Endothelial cell of umbilical vein (primary cell): ENCODE measurements around the gene SH3RF3. TPM values are rescaled to one million over a fixed set of nuclear protein-coding genes. Genes with fewer than 3 reads are reported as not detected.

Experiments
- BruUV-seq: library from RNA; stranded (reverse); fragments of 400-500 nt; replicated peaks from 2 replicates; lab custom pipeline; 2021; lab: Mats Ljungman, UMichigan
- CTCF ChIA-PET: fragments of 300-600, 350-600 bp; sonication (Branson Sonifier 250); formaldehyde crosslinking; loops from one replicate; lab custom pipeline; 2021; ENCODE audit warnings: antibody characterized with exemption, inconsistent platforms; lab: Charles Lee
- POLR2A ChIA-PET: fragments of 300-600, 350-600 bp; sonication (Branson Sonifier 250); formaldehyde crosslinking; loops from one replicate; lab custom pipeline; 2021; ENCODE audit warnings: antibody characterized with exemption, inconsistent platforms; lab: Charles Lee
- DNase-seq: peaks from one replicate; pipeline ENCODE4 v3.0.0-alpha.2; 2011; ENCODE audit warnings: low read depth, low spot score
- FAIRE-seq: peaks from 2 replicates; lab custom pipeline; 2011; peaks lifted over from hg19 to GRCh38; lab: Jason Lieb, UNC
- H2AFZ ChIP-seq: 2 replicates; pipeline ENCODE4 v1.6.0; 2012; ENCODE audit warnings: low read depth, low read length, control low read depth, inconsistent platforms
- H3K27ac ChIP-seq: 2 replicates; pipeline ENCODE4 v1.5.1; 2011; ENCODE audit warnings: low read depth, mild to moderate bottlenecking, control low read depth, low read length, moderate library complexity; ENCODE audit not compliant: insufficient read depth
- H3K27me3 ChIP-seq, 2 experiments: 2 replicates each; pipeline versions ENCODE4 v1.6.0 to v1.6.1; 2011; ENCODE audit warnings: low read length in 2 of 2, mixed read lengths in 1 of 2; ENCODE audit not compliant: control insufficient read depth in 2 of 2, insufficient read depth in 2 of 2
- H3K36me3 ChIP-seq, 2 experiments: 2 replicates in 1 of 2; 3 replicates in 1 of 2; pipeline ENCODE4 v1.5.1; 2011; ENCODE audit warnings: low read length in 2 of 2, mild to moderate bottlenecking in 1 of 2, moderate library complexity in 1 of 2; ENCODE audit not compliant: control insufficient read depth in 2 of 2, insufficient read depth in 2 of 2; ENCODE audit errors: extremely low read depth in 1 of 2
- H3K4me1 ChIP-seq: 3 replicates; pipeline ENCODE4 v1.5.1; 2011; ENCODE audit warnings: mild to moderate bottlenecking, low read length; ENCODE audit not compliant: control insufficient read depth, insufficient read depth; ENCODE audit errors: extremely low read depth
- H3K4me2 ChIP-seq: 2 replicates; pipeline ENCODE4 v1.6.1; 2011; ENCODE audit warnings: low read length, control low read depth, mixed read lengths; ENCODE audit not compliant: insufficient read depth
- H3K4me3 ChIP-seq, 3 experiments: fragments of 200-600 bp in 1 of 3; sonication (generic), shearing (Covaris generic) in 1 of 3; replicated peaks in 1 of 3; 2 replicates each; pipeline ENCODE4 v1.5.1; 2011 to 2016; ENCODE audit warnings: control low read depth in 3 of 3, low read length in 3 of 3, mild to moderate bottlenecking in 2 of 3, inconsistent platforms in 1 of 3, low read depth in 1 of 3, moderate library complexity in 1 of 3; ENCODE audit not compliant: insufficient read depth in 1 of 3
- H3K79me2 ChIP-seq: 2 replicates; pipeline ENCODE4 v1.6.0; 2012; ENCODE audit warnings: low read length, inconsistent platforms; ENCODE audit not compliant: control insufficient read depth, insufficient read depth
- H3K9ac ChIP-seq: replicated peaks from 2 replicates; pipeline ENCODE3; 2011; ENCODE audit warnings: low read length, control low read depth; ENCODE audit not compliant: insufficient read depth; ENCODE audit errors: extremely low read depth
- H3K9me1 ChIP-seq: replicated peaks from 3 replicates; pipeline ENCODE4 v1.6.0; 2011; ENCODE audit warnings: mild to moderate bottlenecking, low read length; ENCODE audit not compliant: control insufficient read depth, insufficient read depth; ENCODE audit errors: extremely low read depth
- H3K9me3 ChIP-seq: replicated peaks from 2 replicates; pipeline ENCODE4 v1.5.1; 2012; ENCODE audit warnings: low read length, inconsistent platforms; ENCODE audit not compliant: control insufficient read depth, insufficient read depth
- H4K20me1 ChIP-seq: replicated peaks from 2 replicates; pipeline ENCODE3; 2011; ENCODE audit warnings: mild to moderate bottlenecking, low read length; ENCODE audit not compliant: control insufficient read depth, insufficient read depth; ENCODE audit errors: extremely low read depth
- CTCF ChIP-seq, 2 donors: IDR thresholded peaks; 1 replicate in 1 of 2; 2 replicates in 1 of 2; pipeline ENCODE4 v1.5.1; 2011; ENCODE audit warnings: low read length in 2 of 2, mild to moderate bottlenecking in 2 of 2, moderate library complexity in 2 of 2, control low read depth in 1 of 2, inconsistent platforms in 1 of 2, low read depth in 1 of 2; ENCODE audit not compliant: insufficient read depth in 1 of 2; ENCODE audit errors: extremely low read depth in 1 of 2
- EZH2 ChIP-seq: IDR thresholded peaks from 2 replicates; pipeline ENCODE4 v1.6.1; 2012; ENCODE audit warnings: borderline replicate concordance, low read depth, mild to moderate bottlenecking, moderate library complexity, low read length, inconsistent platforms; ENCODE audit not compliant: severe bottlenecking
- FOS ChIP-seq: IDR thresholded peaks from 2 replicates; pipeline ENCODE4 v1.6.1; 2011; ENCODE audit warnings: mild to moderate bottlenecking, low read length, moderate library complexity, borderline replicate concordance; ENCODE audit not compliant: insufficient read depth
- GATA2 ChIP-seq: IDR thresholded peaks from 2 replicates; pipeline ENCODE4 v1.7.0; 2011; ENCODE audit warnings: low read depth, mild to moderate bottlenecking, moderate library complexity, mixed read lengths, low read length; ENCODE audit not compliant: insufficient read length, insufficient read depth
- JUN ChIP-seq: IDR thresholded peaks from 2 replicates; pipeline ENCODE4 v1.6.1; 2011; ENCODE audit warnings: borderline replicate concordance, low read depth; ENCODE audit not compliant: insufficient read length, insufficient read depth
- MAX ChIP-seq: IDR thresholded peaks from 2 replicates; pipeline ENCODE4 v1.6.1; 2011; ENCODE audit not compliant: insufficient read depth, insufficient read length
- MYC ChIP-seq: IDR thresholded peaks from one replicate; pipeline ENCODE4 v1.6.1; 2011; ENCODE audit warnings: mild to moderate bottlenecking, low read depth, low read length
- POLR2A ChIP-seq: IDR thresholded peaks from 2 replicates; pipeline ENCODE4 v1.6.1; 2012; ENCODE audit warnings: low read depth, mild to moderate bottlenecking, control low read depth, low read length
- POLR2AphosphoS5 ChIP-seq: IDR thresholded peaks from 2 replicates; pipeline ENCODE4 v1.6.1; 2012; ENCODE audit warnings: low read depth, mild to moderate bottlenecking, control low read depth, low read length, moderate library complexity; ENCODE audit not compliant: insufficient read depth
- dilution Hi-C: fragments of 300-500 bp; cut with MboI; formaldehyde crosslinking; loops from one replicate; pipeline ENCODE4 v1.15.0; 2019; ENCODE audit warnings: low sequenced_read_pairs; ENCODE audit not compliant: extremely low pct_ligation_motif_present
- intact Hi-C: fragments of 100-400 bp; cut with micrococcal nuclease; formaldehyde crosslinking; loops from one replicate; pipeline ENCODE4 v1.10.0; 2022
- polyA plus RNA-seq, 4 experiments: library from polyadenylated mRNA; depleted of rRNA in 3 of 4; stranded (reverse) in 3 of 4; unstranded in 1 of 4; fragments of >200 nt; gene quantifications; 2 replicates each; pipeline versions ENCODE4 v1.2.1 to v1.2.3, GENCODE V29; 2011 to 2012; ENCODE audit warnings: missing spikeins in 1 of 4
- total RNA-seq: library from RNA; stranded (reverse); gene quantifications from 2 replicates; pipeline ENCODE4 v1.2.3, GENCODE V29; 2021

The SH3RF3 gene
- total and polyA plus RNA-seq, 2 donors (not counting 3 experiments of a cell fraction or from before 2014, with no cell fraction given), result 3.8 to 14.7 TPM

GRCh38 chr2:109277406-109277805, 148.4 kb downstream of the SH3RF3 start:
- Histone ChIP-seq H3K27me3 (no peaks in the 10 kb centered on the region), H3K9me3 (no peaks in the 10 kb centered on the region), H4K20me1 (no peaks in the 10 kb centered on the region), H3K79me2 (peaks cover 9% of the 10 kb centered on the region), H3K9ac (no peak overlapping the region), H2AFZ (no peak overlapping the region), H3K9me1 (no peaks in the 10 kb centered on the region), H3K4me1 (peaks cover 20% of the 10 kb centered on the region), H3K4me2 (no peak overlapping the region), H3K36me3 (no peaks in the 10 kb centered on the region), H3K27ac (no peak overlapping the region), H3K4me3 (no peak overlapping the region)
- DNase-seq, result no peak
- POLR2A ChIA-PET, result no interaction called here
- BruUV-seq, result no TSS peak
- CTCF ChIA-PET, result interaction anchor here (1.2 kb wide), 2 partner anchors 10 to 233 kb away, joined by 3 read pairs; no protein-coding TSS in a partner anchor
- no peak for FAIRE-seq
- dilution Hi-C loops (no loop called here), intact Hi-C loops (no loop called here)
- TF ChIP-seq POLR2AphosphoS5 (no peak), CTCF (IDR thresholded peaks at IDR 0.05; ENCODE audit: extremely low read depth in 1 of 2, insufficient read depth in 1 of 2, low read depth in 1 of 2, low read length in 2 of 2) (no peak), MAX (no peak), MYC (no peak), FOS (no peak), EZH2 (no peak), GATA2 (no peak), JUN (no peak), POLR2A (no peak)
